22Rv1 (cell line): Measurements from ENCODE around the gene FZD10.

ENCODE experiments used
- CTCF ChIP-seq: fragments of 450-650 bp; IDR thresholded peaks from 2 replicates; pipeline ENCODE4 v1.5.1; 2017; ENCODE audit warnings: mild to moderate bottlenecking
- ZFX ChIP-seq: fragments of 450-650 bp; IDR thresholded peaks from 2 replicates; pipeline ENCODE4 v1.6.1; 2017; ENCODE audit warnings: antibody characterized with exemption, borderline replicate concordance

GRCh38 chr12:130130346-130130745, 31.9 kb upstream of the FZD10 start:
- TF ChIP-seq CTCF, result no peak
- no peak for TF ChIP-seq ZFX
